Epithelial cell of esophagus (primary cell): ENCODE data around the gene CREB3L4.

ENCODE experiments used
- DNase-seq: peaks from one replicate; pipeline ENCODE4 v3.0.0; 2010; ENCODE audit warnings: low read depth
- H3K4me3 ChIP-seq: 2 replicates; pipeline ENCODE4 v1.5.1; 2011; ENCODE audit warnings: mild to moderate bottlenecking, low read length, control low read depth
- TF ChIP-seq, protein P1 (sequence below): IDR thresholded peaks from 2 replicates; pipeline ENCODE4 v1.5.1; 2011; ENCODE audit warnings: low read depth, mild to moderate bottlenecking, low read length, control low read depth, inconsistent platforms; ENCODE audit not compliant: insufficient read depth; ENCODE audit errors: missing control alignments

CREB3L4 gene

DNA sequence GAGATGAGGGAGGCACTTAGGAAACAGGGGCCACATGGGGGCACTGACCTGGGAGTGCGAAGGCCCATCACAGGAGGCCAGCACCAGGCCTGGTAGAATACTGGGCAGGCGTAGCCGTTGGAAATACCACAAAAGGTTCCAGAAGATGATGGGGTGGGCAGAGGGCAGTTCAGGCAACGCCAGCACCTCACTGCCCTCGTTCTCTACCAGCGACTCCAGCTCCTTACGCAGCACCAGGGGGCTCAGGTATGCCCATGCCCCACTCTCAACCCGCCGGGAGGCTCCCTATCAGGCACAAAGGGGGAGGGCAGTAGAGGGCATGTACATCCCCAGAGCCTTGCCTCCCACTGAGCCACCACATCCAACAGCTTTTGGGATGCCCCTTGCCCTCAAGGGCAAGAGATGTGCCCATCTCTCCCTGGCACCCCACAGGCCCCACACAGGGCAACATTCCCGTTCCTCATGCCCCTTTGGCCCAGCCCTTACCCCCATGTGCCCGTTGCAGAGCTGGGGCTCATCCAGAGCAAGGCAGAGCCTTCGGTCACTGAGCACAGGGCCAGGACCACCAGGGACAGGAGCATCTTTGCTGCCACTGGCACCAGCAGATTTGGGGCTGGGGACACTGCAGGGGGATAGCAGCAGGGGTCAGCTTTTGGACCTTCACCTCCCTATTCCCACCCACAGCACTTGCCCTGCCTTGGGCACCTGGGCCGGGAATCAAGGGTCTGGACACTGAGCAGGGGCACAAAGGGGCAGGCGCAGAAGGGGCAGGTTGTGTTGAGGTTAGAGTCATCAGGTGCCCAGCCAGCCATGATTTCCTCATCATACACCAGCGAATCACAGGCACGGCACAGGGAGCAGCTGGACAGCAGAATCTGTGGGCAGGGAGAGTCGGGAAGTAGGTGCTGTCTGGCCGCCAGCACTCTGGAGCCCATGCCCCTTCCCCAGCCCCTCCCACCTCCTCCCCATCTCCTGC lies 35.3 kb upstream of the CREB3L4 start:
- no peak overlapping the region for H3K4me3 ChIP-seq
- no peak for DNase-seq
- TF ChIP-seq, protein P1, sequence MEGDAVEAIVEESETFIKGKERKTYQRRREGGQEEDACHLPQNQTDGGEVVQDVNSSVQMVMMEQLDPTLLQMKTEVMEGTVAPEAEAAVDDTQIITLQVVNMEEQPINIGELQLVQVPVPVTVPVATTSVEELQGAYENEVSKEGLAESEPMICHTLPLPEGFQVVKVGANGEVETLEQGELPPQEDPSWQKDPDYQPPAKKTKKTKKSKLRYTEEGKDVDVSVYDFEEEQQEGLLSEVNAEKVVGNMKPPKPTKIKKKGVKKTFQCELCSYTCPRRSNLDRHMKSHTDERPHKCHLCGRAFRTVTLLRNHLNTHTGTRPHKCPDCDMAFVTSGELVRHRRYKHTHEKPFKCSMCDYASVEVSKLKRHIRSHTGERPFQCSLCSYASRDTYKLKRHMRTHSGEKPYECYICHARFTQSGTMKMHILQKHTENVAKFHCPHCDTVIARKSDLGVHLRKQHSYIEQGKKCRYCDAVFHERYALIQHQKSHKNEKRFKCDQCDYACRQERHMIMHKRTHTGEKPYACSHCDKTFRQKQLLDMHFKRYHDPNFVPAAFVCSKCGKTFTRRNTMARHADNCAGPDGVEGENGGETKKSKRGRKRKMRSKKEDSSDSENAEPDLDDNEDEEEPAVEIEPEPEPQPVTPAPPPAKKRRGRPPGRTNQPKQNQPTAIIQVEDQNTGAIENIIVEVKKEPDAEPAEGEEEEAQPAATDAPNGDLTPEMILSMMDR: no peak

DNA sequence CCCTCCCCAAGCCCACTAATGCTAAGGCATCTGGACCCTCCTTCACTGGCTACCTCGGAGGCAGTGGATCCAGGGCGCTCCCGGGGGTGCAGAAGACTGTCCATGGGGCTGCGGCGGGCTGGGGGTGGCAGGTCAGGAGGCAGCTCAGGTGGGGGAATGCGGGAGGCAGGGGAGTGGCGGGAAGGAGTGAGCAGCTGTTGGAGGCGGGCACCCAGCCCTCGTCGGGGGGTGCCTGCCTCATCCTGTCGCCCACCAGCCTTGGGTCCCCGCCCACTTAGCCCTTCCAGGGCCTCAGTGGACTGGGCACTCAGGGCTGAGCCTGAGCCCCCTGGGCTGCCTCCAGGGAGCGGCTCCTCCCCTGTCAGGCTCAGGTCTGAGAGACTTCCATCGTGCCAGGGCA lies 34.3 kb upstream of the CREB3L4 start:
- no peak for DNase-seq
- H3K4me3 ChIP-seq: no peak overlapping the region
- TF ChIP-seq, protein P1: no peak

DNA sequence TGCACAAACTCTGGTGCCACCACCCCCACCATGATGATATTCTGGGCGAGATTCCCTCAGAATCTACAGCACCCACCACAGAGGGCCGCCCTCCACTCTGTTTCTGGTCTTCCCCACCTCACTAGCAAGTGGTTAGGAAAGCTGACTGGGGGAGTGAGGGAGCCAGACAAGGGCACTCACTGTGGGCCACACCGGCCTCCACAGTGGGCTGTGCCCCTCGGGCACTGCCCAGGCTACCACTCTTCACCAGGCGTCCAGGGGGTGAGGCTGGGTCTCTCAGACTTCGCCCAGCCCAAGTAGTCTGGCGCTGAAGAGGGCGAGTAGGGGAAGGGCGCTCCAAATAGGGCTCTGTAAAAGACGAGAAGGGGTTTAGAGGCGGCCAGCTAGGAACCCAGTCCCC lies 33.7 kb upstream of the CREB3L4 start:
- no peak overlapping the region for H3K4me3 ChIP-seq
- TF ChIP-seq, protein P1: no peak
- DNase-seq: no peak

DNA sequence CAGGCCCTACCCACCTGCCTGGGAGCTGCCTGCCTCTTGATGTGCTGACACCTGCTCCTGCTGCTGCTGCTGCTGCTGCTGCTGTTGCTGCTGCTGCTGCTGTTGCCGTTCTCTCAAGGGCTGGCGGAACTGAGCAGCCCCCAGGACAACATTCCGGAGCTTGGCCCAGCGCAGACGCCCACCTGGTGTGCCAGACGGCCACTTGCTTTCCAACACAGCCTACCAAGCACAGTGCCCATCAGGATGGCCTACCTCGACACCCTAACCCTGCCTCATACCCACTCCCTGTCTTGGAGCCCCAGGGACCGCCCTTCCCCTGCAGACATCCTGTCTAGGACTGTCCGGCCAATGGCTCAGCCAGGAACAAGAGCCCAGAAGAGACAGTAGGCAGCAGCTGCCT lies 33.0 kb upstream of the CREB3L4 start:
- TF ChIP-seq, protein P1: no peak
- no peak overlapping the region for H3K4me3 ChIP-seq
- DNase-seq: no peak

DNA sequence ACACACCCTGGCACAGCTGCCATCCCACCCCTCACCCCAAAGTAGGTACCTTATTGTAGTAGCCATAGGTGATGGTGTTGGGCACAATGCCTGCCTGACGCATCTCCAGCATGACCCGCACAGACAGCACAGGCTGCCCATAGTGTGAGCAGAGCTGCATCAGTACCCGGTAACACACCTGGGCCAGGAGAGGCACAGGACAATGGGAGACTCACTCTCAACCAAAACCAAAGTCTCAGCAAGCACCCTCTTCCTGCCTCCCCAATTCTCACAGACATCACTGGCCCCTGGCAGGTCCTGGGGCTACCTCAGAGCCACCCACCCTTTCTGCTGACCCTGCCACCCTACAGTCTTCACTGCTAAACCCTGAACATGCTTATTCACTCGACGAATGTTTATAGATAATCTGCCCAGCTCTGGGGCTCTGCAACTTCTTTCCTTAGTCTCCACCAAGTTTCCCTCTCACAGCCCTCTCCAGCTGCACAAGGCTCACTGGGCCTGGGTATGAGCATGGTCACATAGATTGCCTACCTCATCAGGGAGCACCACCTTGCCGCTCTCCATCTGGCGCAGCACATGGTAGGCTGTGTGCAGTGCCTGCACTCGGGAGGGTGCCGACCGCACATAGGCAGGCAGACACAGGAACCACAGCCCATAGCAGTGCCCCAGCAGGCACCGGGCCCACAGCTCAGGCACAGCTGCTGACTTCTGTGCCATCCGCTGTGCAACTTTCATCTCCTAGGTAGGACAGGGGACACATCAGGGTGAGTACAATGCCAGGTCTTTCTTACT lies 31.5 kb upstream of the CREB3L4 start:
- no peak for DNase-seq
- no peak overlapping the region for H3K4me3 ChIP-seq
- TF ChIP-seq, protein P1: no peak

DNA sequence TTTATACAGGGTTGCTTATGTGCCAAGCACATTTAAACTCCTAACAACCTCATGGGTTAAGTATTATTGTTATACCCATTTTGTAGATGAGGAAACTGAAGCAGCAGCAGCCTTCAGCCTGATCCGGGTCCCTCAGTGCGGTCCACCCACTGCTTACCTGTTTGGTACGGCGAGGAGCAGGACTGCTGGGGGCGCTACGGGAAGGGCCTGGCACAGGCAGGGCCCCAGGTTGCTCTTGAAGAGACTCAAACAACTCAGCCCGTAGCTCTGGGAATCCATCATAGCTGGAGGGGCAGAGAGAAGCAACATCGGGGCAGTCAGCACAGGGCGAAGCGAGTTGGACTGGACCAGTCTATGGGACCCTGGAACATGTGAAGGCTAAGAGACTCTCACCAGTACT lies 30.4 kb upstream of the CREB3L4 start:
- DNase-seq: no peak
- H3K4me3 ChIP-seq: no peak overlapping the region
- TF ChIP-seq, protein P1: no peak
